Renal cortical epithelial cell (primary cell): ENCODE measurements around the gene TBC1D30. TPM values are rescaled to one million over a fixed set of nuclear protein-coding genes. Genes with fewer than 3 reads are reported as not detected.
A peak's percentile ranks its signal among the peaks of the same experiment; 100 is the strongest.

ENCODE experiments used
- DNase-seq: peaks from one replicate; pipeline ENCODE4 v3.0.0-alpha.2; 2011; ENCODE audit warnings: low read depth
- total RNA-seq: library from RNA; depleted of rRNA; stranded (reverse); fragments of >200 nt; gene quantifications from 2 replicates; pipeline ENCODE4 v1.2.3, GENCODE V29; 2014

Gene TBC1D30
- total RNA-seq, 1 donor from 2014 or later, result 1.1 TPM

- no peak for DNase-seq
Observed at GRCh38 chr12:64864319-64864718, 39.9 kb downstream of the TBC1D30 start.

- no peak for DNase-seq
Observed at GRCh38 chr12:64875186-64875585, 50.7 kb downstream of the TBC1D30 start.

- no peak for DNase-seq
Observed at GRCh38 chr12:64876388-64877071, 52.1 kb downstream of the TBC1D30 start.

GRCh38 chr12:64877363-64878004 is 53.0 kb downstream of the TBC1D30 start:
- no peak for DNase-seq

GRCh38 chr12:64882687-64883086 is 58.2 kb downstream of the TBC1D30 start:
- no peak for DNase-seq

GRCh38 chr12:64883264-64884163 is 59.1 kb downstream of the TBC1D30 start:
- DNase-seq, result peak; percentile 1

GRCh38 chr12:64884164-64884542 is 59.7 kb downstream of the TBC1D30 start:
- DNase-seq, result no peak

- DNase-seq, result no peak
Observed at GRCh38 chr12:64884728-64885127, 60.3 kb downstream of the TBC1D30 start.

- DNase-seq, result peak; percentile 3
Observed at GRCh38 chr12:64889434-64890216, 65.2 kb downstream of the TBC1D30 start.

- DNase-seq, result peak; percentile 69
Observed at GRCh38 chr12:64890873-64891468, 66.5 kb downstream of the TBC1D30 start.

- no peak for DNase-seq
Observed at GRCh38 chr12:64891629-64892028, 67.2 kb downstream of the TBC1D30 start.

GRCh38 chr12:64892561-64892960 is 68.1 kb downstream of the TBC1D30 start:
- no peak for DNase-seq

- peak; percentile 3 for DNase-seq
Observed at GRCh38 chr12:64893961-64894360, 69.5 kb downstream of the TBC1D30 start.

- no peak for DNase-seq
Observed at GRCh38 chr12:64894827-64895475, 70.5 kb downstream of the TBC1D30 start.

GRCh38 chr12:64895526-64895925 is 71.1 kb downstream of the TBC1D30 start:
- DNase-seq, result no peak

- DNase-seq, result peak; percentile 41
Observed at GRCh38 chr12:64900540-64900939, 76.1 kb downstream of the TBC1D30 start.

- no peak for DNase-seq
Observed at GRCh38 chr12:64903479-64904152, 79.2 kb downstream of the TBC1D30 start.

- DNase-seq, result no peak
Observed at GRCh38 chr12:64907097-64907496, 82.7 kb downstream of the TBC1D30 start.

- DNase-seq, result no peak
Observed at GRCh38 chr12:64909124-64909523, 84.7 kb downstream of the TBC1D30 start.

- no peak for DNase-seq
Observed at GRCh38 chr12:64911081-64911480, 86.6 kb downstream of the TBC1D30 start.
